GM23338 (cell line): ENCODE measurements around the gene ZNF747. TPM values are rescaled to one million over a fixed set of nuclear protein-coding genes. Genes with fewer than 3 reads are reported as not detected.

ENCODE experiments used
- ATAC-seq: fragments of 200-7000 bp; cut with Tn5 transposase; 3 replicates; pipeline ENCODE4 v1.9.1; 2020
- DNase-seq: peaks from one replicate; pipeline ENCODE4 v3.0.0-alpha.2; 2015; ENCODE audit warnings: low spot score
- H2AFZ ChIP-seq: fragments of 200-600 bp; sonication (generic); 2 replicates; pipeline ENCODE4 v1.8.0; 2016; ENCODE audit warnings: antibody characterized with exemption, mild to moderate bottlenecking, moderate library complexity
- H3F3A ChIP-seq: fragments of 200-600 bp; sonication (generic); replicated peaks from 2 replicates; pipeline ENCODE4 v1.8.0; 2017; ENCODE audit warnings: antibody characterized with exemption, mixed run types, low read depth
- H3K27ac ChIP-seq: fragments of 200-600 bp; sonication (generic); 2 replicates; pipeline ENCODE4 v1.6.1; 2016; ENCODE audit warnings: low read depth
- H3K27me3 ChIP-seq: fragments of 200-600 bp; sonication (generic); 2 replicates; pipeline ENCODE4 v1.8.0; 2016; ENCODE audit warnings: mild to moderate bottlenecking, mixed run types, moderate library complexity; ENCODE audit not compliant: insufficient read depth
- H3K36me3 ChIP-seq: fragments of 200-600 bp; sonication (generic); 2 replicates; pipeline ENCODE4 v1.8.0; 2016; ENCODE audit warnings: mild to moderate bottlenecking; ENCODE audit not compliant: insufficient read depth
- H3K4me1 ChIP-seq: fragments of 200-600 bp; sonication (generic); 2 replicates; pipeline ENCODE4 v1.8.0; 2016; ENCODE audit warnings: mild to moderate bottlenecking, moderate library complexity; ENCODE audit not compliant: insufficient read depth
- H3K4me2 ChIP-seq: fragments of 200-600 bp; sonication (generic); 2 replicates; pipeline ENCODE4 v1.7.1; 2017; ENCODE audit warnings: mixed run types
- H3K4me3 ChIP-seq: fragments of 200-600 bp; sonication (generic); 2 replicates; pipeline ENCODE4 v1.6.1; 2016; ENCODE audit warnings: mixed run types
- H3K79me2 ChIP-seq: fragments of 200-600 bp; sonication (generic); replicated peaks from 2 replicates; pipeline ENCODE4 v1.8.0; 2017; ENCODE audit warnings: mild to moderate bottlenecking; ENCODE audit not compliant: insufficient read depth
- H3K9me2 ChIP-seq: fragments of 200-600 bp; sonication (generic); 2 replicates; pipeline ENCODE4 v1.8.0; 2017; ENCODE audit not compliant: insufficient read depth
- H4K20me1 ChIP-seq: fragments of 200-600 bp; sonication (generic); replicated peaks from 2 replicates; pipeline ENCODE4 v1.8.0; 2017; ENCODE audit warnings: mild to moderate bottlenecking; ENCODE audit not compliant: insufficient read depth
- H3K27ac Mint-ChIP-seq: 2 replicates; pipeline ENCODE4 v1.8.0; 2020; ENCODE audit warnings: inconsistent platforms, mild to moderate bottlenecking, moderate library complexity, mixed read lengths
- H3K27me3 Mint-ChIP-seq: 3 replicates; pipeline ENCODE4 v1.8.0; 2022; ENCODE audit warnings: low read depth, mild to moderate bottlenecking, moderate library complexity, mixed read lengths, inconsistent platforms; ENCODE audit not compliant: insufficient read depth, poor library complexity
- H3K36me3 Mint-ChIP-seq: 3 replicates; pipeline ENCODE4 v1.8.0; 2021; ENCODE audit warnings: low read depth, mild to moderate bottlenecking, inconsistent platforms, moderate library complexity, mixed read lengths
- H3K4me1 Mint-ChIP-seq: 3 replicates; pipeline ENCODE4 v1.8.0; 2020; ENCODE audit warnings: mild to moderate bottlenecking, inconsistent platforms, mixed read lengths
- H3K4me3 Mint-ChIP-seq: 3 replicates; pipeline ENCODE4 v1.8.0; 2021; ENCODE audit warnings: moderate library complexity, mild to moderate bottlenecking, inconsistent platforms, mixed read lengths
- H3K9me3 Mint-ChIP-seq: 3 replicates; pipeline ENCODE4 v1.8.0; 2020; ENCODE audit warnings: moderate library complexity, mild to moderate bottlenecking, inconsistent platforms, mixed read lengths
- CREB1 ChIP-seq: fragments of 250-450 bp; sonication (Bioruptor Pico); IDR thresholded peaks from 2 replicates; pipeline ENCODE4 v1.5.0; 2020; ENCODE audit warnings: low read depth, mild to moderate bottlenecking, moderate library complexity
- CTCF ChIP-seq, 2 experiments: fragments of 200-600 bp in 1 of 2; sonication (generic) in 1 of 2; conservative IDR thresholded peaks; 2 replicates each; pipeline versions ENCODE4 v1.5.1 to v1.6.1; 2016 to 2017; ENCODE audit warnings: antibody characterized with exemption in 2 of 2, low read depth in 2 of 2, mild to moderate bottlenecking in 2 of 2, moderate library complexity in 1 of 2
- ETS1 ChIP-seq: IDR thresholded peaks from 2 replicates; pipeline ENCODE4 v1.6.1; 2016; ENCODE audit warnings: antibody characterized with exemption
- EZH2 ChIP-seq: fragments of 200-600 bp; sonication (generic); IDR thresholded peaks from one replicate; pipeline ENCODE4 v1.8.0; 2017; ENCODE audit warnings: antibody characterized with exemption, mild to moderate bottlenecking, low read depth; ENCODE audit not compliant: unreplicated experiment
- EZH2phosphoT487 ChIP-seq: fragments of 200-600 bp; sonication (generic); IDR thresholded peaks from one replicate; pipeline ENCODE4 v1.8.1; 2018; ENCODE audit warnings: antibody characterized with exemption; ENCODE audit not compliant: unreplicated experiment
- POLR2AphosphoS5 ChIP-seq: IDR thresholded peaks from 2 replicates; pipeline ENCODE4 v1.6.1; 2016; ENCODE audit warnings: antibody characterized with exemption, low read depth
- REST ChIP-seq: IDR thresholded peaks from one replicate; pipeline ENCODE4 v1.6.1; 2018; ENCODE audit warnings: antibody characterized with exemption; ENCODE audit not compliant: unreplicated experiment
- STAT1 ChIP-seq: IDR thresholded peaks from one replicate; pipeline ENCODE4 v1.6.1; 2016; ENCODE audit warnings: antibody characterized with exemption; ENCODE audit not compliant: unreplicated experiment
- ZNF114 ChIP-seq: fragments of 250-450 bp; sonication (Bioruptor Pico); IDR thresholded peaks from 2 replicates; pipeline ENCODE4 v1.5.0; 2020; ENCODE audit warnings: mild to moderate bottlenecking, moderate library complexity
- ZNF331 ChIP-seq: fragments of 250-450 bp; sonication (Bioruptor Pico); IDR thresholded peaks from 2 replicates; pipeline ENCODE4 v1.5.0; 2020; ENCODE audit warnings: low read depth, mild to moderate bottlenecking, moderate library complexity
- ZNF462 ChIP-seq: fragments of 250-450 bp; sonication (Bioruptor Pico); IDR thresholded peaks from 2 replicates; pipeline ENCODE4 v1.5.0; 2020; ENCODE audit warnings: mild to moderate bottlenecking, moderate library complexity
- polyA plus RNA-seq: library from polyadenylated mRNA; unstranded; fragments of >200 nt; fragmentation: Nextera tagmentation; extraction: Ambion mirVana; gene quantifications from 2 replicates; pipeline ENCODE4 v1.2.1, GENCODE V29; 2016
- total RNA-seq: library from RNA; depleted of rRNA; stranded (reverse); fragments of >200 nt; shearing (Covaris generic); gene quantifications from 2 replicates; pipeline ENCODE4 v1.2.3, GENCODE V29; 2014

Gene ZNF747
- total and polyA plus RNA-seq, 2 experiments from 2014 or later: 4.2 to 12.6 TPM

- no peak for TF ChIP-seq REST
These were observed 40.6 kb downstream of the ZNF747 start (continued) for GRCh38 chr16:30493941-30494488.

GRCh38 chr16:30491744-30492308 is 42.8 kb downstream of the ZNF747 start:
- no peaks in the 10 kb centered on the region for H3K9me2 ChIP-seq
- ATAC-seq (no peak), DNase-seq (no peak)
- 0 out of 2 replicates have a peak overlapping the region, but pooled peaks have one; percentile 56 for H2AFZ ChIP-seq
- no peaks in the 10 kb centered on the region for H3K27me3 ChIP-seq
- H3K4me3 Mint-ChIP-seq: no peak overlapping the region
- no peak overlapping the region for H3K27ac Mint-ChIP-seq
- H3K27me3 Mint-ChIP-seq: no peaks in the 10 kb centered on the region
- no peaks in the 10 kb centered on the region for H3F3A ChIP-seq
- H3K4me1 Mint-ChIP-seq: peaks cover 9% of the 10 kb centered on the region
- H3K9me3 Mint-ChIP-seq: no peaks in the 10 kb centered on the region
- H4K20me1 ChIP-seq: no peaks in the 10 kb centered on the region
- H3K79me2 ChIP-seq: no peaks in the 10 kb centered on the region
- no peak overlapping the region for H3K4me2 ChIP-seq
- H3K4me3 ChIP-seq: no peak overlapping the region
- no peaks in the 10 kb centered on the region for H3K36me3 ChIP-seq
- no peaks in the 10 kb centered on the region for H3K36me3 Mint-ChIP-seq
- H3K4me1 ChIP-seq: no peaks in the 10 kb centered on the region
- H3K27ac ChIP-seq: no peak overlapping the region
- no peak for TF ChIP-seq EZH2
- TF ChIP-seq CTCF (conservative IDR thresholded peaks at IDR 0.05; ENCODE audit: low read depth in 2 of 2): no peak
- TF ChIP-seq POLR2AphosphoS5: no peak
- no peak for TF ChIP-seq ZNF331
- no peak for TF ChIP-seq EZH2phosphoT487
- TF ChIP-seq ZNF114 (CRISPR knock-in tag): no peak
- no peak for TF ChIP-seq ZNF462 (CRISPR knock-in tag)
- no peak for TF ChIP-seq ETS1
- no peak for TF ChIP-seq STAT1
- TF ChIP-seq CREB1 (CRISPR knock-in tag): no peak
